Progenitor cell of endocrine pancreas (in vitro differentiated cells): Measurements from ENCODE around the gene HINT2. TPM values are rescaled to one million over a fixed set of nuclear protein-coding genes. Genes with fewer than 3 reads are reported as not detected.

ENCODE experiments used
- DNase-seq: peaks from one replicate; pipeline ENCODE4 v3.0.0; 2021; ENCODE audit warnings: low spot score; ENCODE audit not compliant: unreplicated experiment
- H3K27ac Mint-ChIP-seq: 2 replicates; pipeline ENCODE4 v1.8.0; 2021; ENCODE audit warnings: mild to moderate bottlenecking, moderate library complexity, mixed read lengths
- H3K27me3 Mint-ChIP-seq: 2 replicates; pipeline ENCODE4 v1.8.0; 2021; ENCODE audit warnings: mixed read lengths
- H3K36me3 Mint-ChIP-seq: 2 replicates; pipeline ENCODE4 v1.8.0; 2022; ENCODE audit warnings: mixed read lengths; ENCODE audit not compliant: insufficient read depth
- H3K4me1 Mint-ChIP-seq: 2 replicates; pipeline ENCODE4 v1.8.0; 2021; ENCODE audit warnings: low read depth, mixed read lengths
- H3K4me3 Mint-ChIP-seq: 2 replicates; pipeline ENCODE4 v1.8.0; 2021; ENCODE audit warnings: low read depth, mild to moderate bottlenecking, moderate library complexity, mixed read lengths
- H3K9me3 Mint-ChIP-seq: 2 replicates; pipeline ENCODE4 v1.8.0; 2021; ENCODE audit warnings: low read depth, mixed read lengths
- total RNA-seq: library from RNA; stranded (reverse); gene quantifications from 2 replicates; pipeline ENCODE4 v1.2.1, GENCODE V29; 2021
- TF ChIP-seq, protein P1 (sequence below): fragments of 200-600 bp; sonication (generic); IDR thresholded peaks from one replicate; pipeline ENCODE4 v1.5.0; 2021; ENCODE audit warnings: antibody characterized with exemption, mild to moderate bottlenecking; ENCODE audit not compliant: unreplicated experiment

The HINT2 gene
- total RNA-seq, 1 donor from 2014 or later: 37.7 TPM

DNA sequence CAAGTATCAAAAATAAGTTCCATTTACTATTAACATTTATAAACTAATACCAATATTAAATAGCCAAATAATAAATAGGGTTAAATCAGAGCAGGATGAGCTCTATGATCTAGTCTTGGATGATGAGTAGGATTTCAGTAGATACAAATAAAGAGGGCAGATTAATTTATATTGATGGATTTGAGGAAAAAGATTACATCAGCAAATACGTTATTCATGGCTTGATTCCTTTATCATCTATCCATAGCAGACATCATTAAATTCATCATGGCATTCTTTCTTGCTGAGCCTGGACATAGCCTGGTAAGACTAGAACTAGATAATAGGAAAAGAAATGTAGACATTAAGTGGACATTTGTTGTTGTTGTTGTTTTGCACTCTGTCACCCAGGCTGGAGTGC, 47.4 kb downstream of the HINT2 start:
- Mint-ChIP-seq H3K9me3 (no peaks in the 10 kb centered on the region), H3K4me3 (no peak overlapping the region), H3K27me3 (no peaks in the 10 kb centered on the region), H3K4me1 (no peaks in the 10 kb centered on the region), H3K27ac (no peak overlapping the region), H3K36me3 (no peaks in the 10 kb centered on the region)
- DNase-seq: no peak
- TF ChIP-seq, protein P1, sequence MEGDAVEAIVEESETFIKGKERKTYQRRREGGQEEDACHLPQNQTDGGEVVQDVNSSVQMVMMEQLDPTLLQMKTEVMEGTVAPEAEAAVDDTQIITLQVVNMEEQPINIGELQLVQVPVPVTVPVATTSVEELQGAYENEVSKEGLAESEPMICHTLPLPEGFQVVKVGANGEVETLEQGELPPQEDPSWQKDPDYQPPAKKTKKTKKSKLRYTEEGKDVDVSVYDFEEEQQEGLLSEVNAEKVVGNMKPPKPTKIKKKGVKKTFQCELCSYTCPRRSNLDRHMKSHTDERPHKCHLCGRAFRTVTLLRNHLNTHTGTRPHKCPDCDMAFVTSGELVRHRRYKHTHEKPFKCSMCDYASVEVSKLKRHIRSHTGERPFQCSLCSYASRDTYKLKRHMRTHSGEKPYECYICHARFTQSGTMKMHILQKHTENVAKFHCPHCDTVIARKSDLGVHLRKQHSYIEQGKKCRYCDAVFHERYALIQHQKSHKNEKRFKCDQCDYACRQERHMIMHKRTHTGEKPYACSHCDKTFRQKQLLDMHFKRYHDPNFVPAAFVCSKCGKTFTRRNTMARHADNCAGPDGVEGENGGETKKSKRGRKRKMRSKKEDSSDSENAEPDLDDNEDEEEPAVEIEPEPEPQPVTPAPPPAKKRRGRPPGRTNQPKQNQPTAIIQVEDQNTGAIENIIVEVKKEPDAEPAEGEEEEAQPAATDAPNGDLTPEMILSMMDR: no peak

DNA sequence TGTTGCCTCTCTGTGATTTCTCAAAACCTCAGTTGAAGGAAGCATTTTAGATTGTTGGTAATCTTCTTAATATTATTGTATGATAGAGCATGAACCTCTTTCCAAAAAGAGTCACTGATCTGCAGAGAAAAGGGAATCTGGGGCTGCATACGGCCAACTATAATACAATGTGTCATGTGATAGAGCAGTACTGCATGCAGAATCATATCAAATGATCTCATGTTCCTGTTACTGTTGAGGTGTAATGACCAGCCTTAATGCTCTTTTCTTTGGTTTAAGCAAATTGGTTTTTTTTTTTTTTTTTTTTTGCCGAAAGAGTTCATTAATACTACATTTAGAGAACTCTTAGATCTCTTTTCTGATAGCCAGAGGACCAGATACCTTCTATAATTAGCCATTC, 47.8 kb downstream of the HINT2 start:
- Mint-ChIP-seq H3K27ac (no peak overlapping the region), H3K36me3 (no peaks in the 10 kb centered on the region), H3K27me3 (no peaks in the 10 kb centered on the region), H3K4me1 (no peaks in the 10 kb centered on the region), H3K9me3 (no peaks in the 10 kb centered on the region), H3K4me3 (no peak overlapping the region)
- TF ChIP-seq, protein P1: no peak
- no peak for DNase-seq

DNA sequence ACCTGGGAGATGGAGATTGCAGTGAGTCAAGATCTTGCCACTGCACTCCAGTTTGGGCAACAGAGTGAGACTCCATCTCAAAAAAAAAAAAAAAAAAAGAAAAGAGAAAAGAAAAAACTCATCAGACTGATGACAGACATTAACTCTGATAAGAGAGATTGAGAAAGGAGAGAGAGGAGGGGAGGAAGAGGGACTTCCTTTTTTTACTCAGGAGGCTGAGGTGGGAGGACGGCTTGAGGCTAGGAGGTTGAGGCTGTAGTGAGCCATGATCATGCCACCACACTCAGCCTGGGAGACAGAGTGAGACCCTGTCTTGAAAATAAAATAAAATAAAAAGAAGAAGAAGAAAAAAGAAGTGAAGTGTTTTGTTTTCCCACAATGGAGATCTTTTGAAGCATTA, 51.0 kb downstream of the HINT2 start:
- TF ChIP-seq, protein P1: no peak
- Mint-ChIP-seq H3K9me3 (no peaks in the 10 kb centered on the region), H3K27ac (no peak overlapping the region), H3K4me1 (peaks cover 16% of the 10 kb centered on the region), H3K27me3 (no peaks in the 10 kb centered on the region), H3K36me3 (peaks cover 1% of the 10 kb centered on the region), H3K4me3 (no peak overlapping the region)
- no peak for DNase-seq

DNA sequence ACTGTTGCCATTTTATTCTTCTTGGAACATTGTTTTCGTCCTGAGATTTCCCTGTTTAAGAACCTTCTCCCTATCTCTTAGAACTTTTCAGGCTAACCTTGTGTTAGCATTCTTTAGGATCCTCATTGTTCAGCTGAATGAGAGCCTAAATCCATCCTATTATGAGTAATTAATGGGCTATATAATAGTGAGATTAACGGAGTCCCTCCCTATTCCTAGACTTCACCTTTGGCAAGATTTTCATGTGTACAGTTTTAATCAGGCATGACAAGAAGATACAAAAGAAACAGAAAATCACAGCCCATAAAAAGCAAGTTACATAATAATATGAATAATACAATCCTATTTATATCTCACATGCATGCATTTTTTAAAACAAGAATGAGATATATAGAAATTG, 51.7 kb downstream of the HINT2 start:
- Mint-ChIP-seq H3K4me1 (peaks cover 21% of the 10 kb centered on the region), H3K27ac (no peak overlapping the region), H3K9me3 (no peaks in the 10 kb centered on the region), H3K36me3 (peaks cover 1% of the 10 kb centered on the region), H3K4me3 (no peak overlapping the region), H3K27me3 (no peaks in the 10 kb centered on the region)
- TF ChIP-seq, protein P1: no peak
- DNase-seq: no peak

Other genes with a start within 250 kb of the HINT2 start
- 62.3 and 63.2 TPM in 2 replicates for gene TESK1, start 209.8 kb downstream of the HINT2 start, total RNA-seq
- gene CD72, start 196.6 kb downstream of the HINT2 start, total RNA-seq: 3.1 and 4.2 TPM in 2 replicates
- gene SIT1, start 164.1 kb downstream of the HINT2 start, total RNA-seq: not detected in 2 replicates
- 15,251 and 16,487 TPM in 2 replicates for gene RMRP, start 157.0 kb downstream of the HINT2 start, total RNA-seq
- gene CCDC107, start 156.8 kb downstream of the HINT2 start, total RNA-seq: 17.2 and 18.8 TPM in 2 replicates
- 9.1 and 10.4 TPM in 2 replicates for gene ARHGEF39, start 149.8 kb downstream of the HINT2 start, total RNA-seq
- 0.31 and 0.49 TPM in 2 replicates for gene CA9, start 141.1 kb downstream of the HINT2 start, total RNA-seq
- gene TPM2, start 125.1 kb downstream of the HINT2 start, total RNA-seq: 24.3 and 32.4 TPM in 2 replicates
- gene TLN1, start 82.8 kb downstream of the HINT2 start, total RNA-seq: 136 and 141 TPM in 2 replicates
- gene CREB3, start 82.4 kb downstream of the HINT2 start, total RNA-seq: 31.5 and 33.2 TPM in 2 replicates
- 130 and 138 TPM in 2 replicates for gene GBA2, start 65.8 kb downstream of the HINT2 start, total RNA-seq
- gene RGP1, start 65.8 kb downstream of the HINT2 start, total RNA-seq: 37.8 and 40.0 TPM in 2 replicates
- not detected in 2 replicates for gene MSMP, start 60.8 kb downstream of the HINT2 start, total RNA-seq
- gene NPR2, start 23.5 kb downstream of the HINT2 start, total RNA-seq: 17.0 and 23.4 TPM in 2 replicates
- gene SPAG8, start 2.8 kb downstream of the HINT2 start, total RNA-seq: 2.9 and 3.2 TPM in 2 replicates
- not detected in 2 replicates for gene FAM221B, start 13.7 kb upstream of the HINT2 start, total RNA-seq
- 24.1 and 25.4 TPM in 2 replicates for gene TMEM8B, start 14.2 kb upstream of the HINT2 start, total RNA-seq
- not detected in 2 replicates for gene OR13J1, start 55.4 kb upstream of the HINT2 start, total RNA-seq
- gene HRCT1, start 91.2 kb upstream of the HINT2 start, total RNA-seq: not detected in 2 replicates
- not detected in 2 replicates for gene SPAAR, start 94.4 kb upstream of the HINT2 start, total RNA-seq
- not detected in 2 replicates for gene OR2S2, start 143.1 kb upstream of the HINT2 start, total RNA-seq
- gene RECK, start 221.9 kb upstream of the HINT2 start, total RNA-seq: 6.9 and 7.1 TPM in 2 replicates